K562 (cell line): ENCODE results near the gene ABHD16A. TPM values are rescaled to one million over a fixed set of nuclear protein-coding genes. Genes with fewer than 3 reads are reported as not detected.
A peak's percentile ranks its signal among the peaks of the same experiment; 100 is the strongest.

Experiments used
- AFF4 ChIP-seq: sonication (generic); formaldehyde crosslinking; IDR thresholded peaks from 2 replicates; pipeline ENCODE4 v1.8.0; 2023; ENCODE audit warnings: mild to moderate bottlenecking, missing genetic modification reagents
- ARID3B ChIP-seq: fragments of 250-450 bp; sonication (Bioruptor Pico); IDR thresholded peaks from 2 replicates; pipeline ENCODE4 v1.4.0; 2020; ENCODE audit warnings: borderline replicate concordance
- CREB1 ChIP-seq, 2 experiments: sonication (generic) in 1 of 2; formaldehyde crosslinking in 1 of 2; IDR thresholded peaks; 2 replicates each; pipeline versions ENCODE4 v1.6.1 to v1.8.0; 2012 to 2022; ENCODE audit warnings: inconsistent platforms in 1 of 2, mild to moderate bottlenecking in 1 of 2, missing genetic modification reagents in 1 of 2, moderate library complexity in 1 of 2
- CREB3L1 ChIP-seq: fragments of 450-650 bp; IDR thresholded peaks from 2 replicates; pipeline ENCODE4 v1.6.1; 2014; ENCODE audit warnings: low read depth, mild to moderate bottlenecking, moderate library complexity, borderline replicate concordance
- GTF2A2 ChIP-seq: IDR thresholded peaks from 2 replicates; pipeline ENCODE4 v1.6.1; 2016; ENCODE audit warnings: mild to moderate bottlenecking, missing genetic modification characterization, missing compliant biosample characterization
- SMARCA4 ChIP-seq: fragments of 450-650 bp; IDR thresholded peaks from 2 replicates; pipeline ENCODE4 v1.6.1; 2016
- TEAD1 ChIP-seq, 2 experiments: fragments of 450-650 bp in 1 of 2; sonication (generic) in 1 of 2; formaldehyde crosslinking; IDR thresholded peaks; 2 replicates each; pipeline versions ENCODE4 v1.4.0 to v1.8.0; 2020 to 2022; ENCODE audit warnings: mild to moderate bottlenecking in 2 of 2, missing genetic modification reagents in 1 of 2
- YY1 ChIP-seq, 3 experiments: IDR thresholded peaks; 2 replicates each; pipeline ENCODE4 v1.6.1; 2011; ENCODE audit warnings: low read length in 2 of 3, mild to moderate bottlenecking in 2 of 3, moderate library complexity in 2 of 3, borderline replicate concordance in 1 of 3, control low read depth in 1 of 3, low read depth in 1 of 3; ENCODE audit not compliant: insufficient read depth in 3 of 3, insufficient replicate concordance in 2 of 3, control insufficient read depth in 1 of 3, insufficient read length in 1 of 3; ENCODE audit errors: extremely low read depth in 1 of 3
- ZBTB33 ChIP-seq: sonication (generic); formaldehyde crosslinking; IDR thresholded peaks from 2 replicates; pipeline ENCODE4 v1.8.1; 2023; ENCODE audit warnings: mild to moderate bottlenecking, missing genetic modification reagents
- ZNF561 ChIP-seq: fragments of 450-650 bp; formaldehyde crosslinking; conservative IDR thresholded peaks from 2 replicates; pipeline ENCODE4 v1.4.0; 2020; ENCODE audit warnings: mild to moderate bottlenecking, moderate library complexity
- ZZZ3 ChIP-seq: fragments of 450-650 bp; IDR thresholded peaks from 2 replicates; pipeline ENCODE4 v1.6.1; 2016; ENCODE audit warnings: antibody characterized with exemption, mild to moderate bottlenecking, moderate library complexity
- polyA plus RNA-seq, 8 experiments: library from polyadenylated mRNA; depleted of rRNA in 4 of 8; stranded (reverse) in 5 of 8; unstranded in 3 of 8; fragments of >200 nt; fragmentation: Nextera tagmentation in 2 of 8; fragmentation: Illumina TruSeq in 1 of 8; extraction: Ambion mirVana in 2 of 8; extraction: Trizol in 1 of 8; gene quantifications; 2 replicates each; pipeline versions ENCODE4 v1.2.1 to v1.2.3, GENCODE V29; 2011 to 2014; ENCODE audit warnings: inconsistent platforms in 1 of 8, missing spikeins in 1 of 8
- total RNA-seq, 7 experiments: library from RNA; depleted of rRNA in 6 of 7; stranded (reverse); fragments of >200 nt in 6 of 7; fragmentation: Illumina TruSeq in 2 of 7; extraction: Trizol in 2 of 7; gene quantifications; 2 replicates each; pipeline versions ENCODE4 v1.2.1 to v1.2.3, GENCODE V29; 2011 to 2021; ENCODE audit warnings: low replicate concordance in 1 of 7

ABHD16A gene
- total and polyA plus RNA-seq, 9 of the 15 experiments (the other 6 are each of a cell fraction or from before 2014, with no cell fraction given): 25.8 to 120 (median 81.6) TPM

- TF ChIP-seq ZBTB33 (0 out of 2 replicates have a peak, but pooled peaks have one; percentile 5), TEAD1 (CRISPR knock-in tag; IDR thresholded peaks at IDR 0.05) (peak in 1 of 2 experiments; percentile 7; a peak in 1 of 4 replicates), AFF4 (CRISPR knock-in tag) (0 out of 2 replicates have a peak, but pooled peaks have one; percentile 4), ARID3B (CRISPR knock-in tag) (0 out of 2 replicates have a peak, but pooled peaks have one; percentile 44), CREB1 (IDR thresholded peaks at IDR 0.05) (no peak), CREB1 (CRISPR knock-in tag; IDR thresholded peaks at IDR 0.05) (peak; percentile 33; the same call in 1 of the 2 replicates), ZZZ3 (no peak), YY1 (IDR thresholded peaks at IDR 0.05; ENCODE audit: borderline replicate concordance in 1 of 3, control insufficient read depth in 1 of 3, extremely low read depth in 1 of 3, insufficient read depth in 3 of 3, insufficient read length in 1 of 3, insufficient replicate concordance in 2 of 3, low read depth in 1 of 3, low read length in 2 of 3) (peak in 1 of 3 experiments; percentile 12), ZNF561 (no peak), CREB3L1 (no peak; the same call in 1 of the 2 replicates), GTF2A2 (tag) (no peak), SMARCA4 (peak; percentile 12; the same call in 1 of the 2 replicates)
Observed at GRCh38 chr6:31659649-31660380, 43.3 kb downstream of the ABHD16A start (continued).
